GM12878 (cell line): ENCODE measurements around the gene NCAPD2. TPM values are rescaled to one million over a fixed set of nuclear protein-coding genes. Genes with fewer than 3 reads are reported as not detected.

Experiments
- ATAC-seq: fragments of 200-7000 bp; cut with Tn5 transposase; 3 replicates; pipeline ENCODE4 v1.9.1; 2020; ENCODE audit warnings: mild to moderate bottlenecking, moderate library complexity
- BruUV-seq: library from RNA; stranded (reverse); fragments of 400-500 nt; replicated peaks from 2 replicates; lab custom pipeline; 2021; lab: Mats Ljungman, UMichigan
- CTCF ChIA-PET: fragments of 300-600 bp; sonication (Branson Sonifier 250); formaldehyde crosslinking; extraction: SDS; loops from one replicate; lab custom pipeline; 2021; ENCODE audit warnings: inconsistent platforms; lab: Yijun Ruan, JAX
- POLR2A ChIA-PET: fragments of 350-600 bp; formaldehyde crosslinking; extraction: SDS; loops from one replicate; lab custom pipeline; 2021; ENCODE audit warnings: inconsistent platforms; lab: Charles Lee
- RAD21 ChIA-PET: fragments of 300-600 bp; sonication (Branson Sonifier 250); formaldehyde crosslinking; loops from one replicate; lab custom pipeline; 2023; ENCODE audit warnings: antibody characterized with exemption; ENCODE audit not compliant: unreplicated experiment; lab: Charles Lee
- SMC1A ChIA-PET: fragments of 300-600 bp; sonication (Branson Sonifier 250); formaldehyde crosslinking; loops from one replicate; lab custom pipeline; 2023; ENCODE audit not compliant: unreplicated experiment, uncharacterized antibody; lab: Charles Lee
- DNase-seq: peaks from one replicate; pipeline ENCODE4 v3.0.0-alpha.2; 2011; ENCODE audit warnings: low read depth, low spot score
- FAIRE-seq: peaks from 3 replicates; lab custom pipeline; 2011; peaks lifted over from hg19 to GRCh38; lab: Jason Lieb, UNC
- H2AFZ ChIP-seq: 2 replicates; pipeline ENCODE4 v1.6.0; 2011; ENCODE audit warnings: low read depth, low read length, control low read depth; ENCODE audit not compliant: control insufficient read depth
- H3K27ac ChIP-seq: 2 replicates; pipeline ENCODE4 v1.5.1; 2011; ENCODE audit warnings: control low read depth; ENCODE audit not compliant: control insufficient read depth, insufficient read depth
- H3K27me3 ChIP-seq, 2 experiments: replicated peaks in 1 of 2; 2 replicates each; pipeline versions ENCODE4 v1.6.0 to v1.6.1; 2011; ENCODE audit warnings: low read length in 1 of 2; ENCODE audit not compliant: control insufficient read depth in 2 of 2, insufficient read depth in 2 of 2
- H3K36me3 ChIP-seq, 2 experiments: 2 replicates each; pipeline ENCODE4 v1.5.1; 2011; ENCODE audit warnings: low read length in 1 of 2; ENCODE audit not compliant: control insufficient read depth in 2 of 2, insufficient read depth in 2 of 2
- H3K4me1 ChIP-seq: 2 replicates; pipeline ENCODE4 v1.6.1; 2011; ENCODE audit warnings: mild to moderate bottlenecking, low read length, moderate library complexity, mixed read lengths; ENCODE audit not compliant: control insufficient read depth, insufficient read depth
- H3K4me2 ChIP-seq: 2 replicates; pipeline ENCODE4 v1.6.0; 2011; ENCODE audit warnings: control low read depth; ENCODE audit not compliant: control insufficient read depth, insufficient read depth
- H3K4me3 ChIP-seq: fragments of 200-600 bp; sonication (generic); 2 replicates; pipeline ENCODE4 v1.5.1; 2016
- H3K79me2 ChIP-seq: 2 replicates; pipeline ENCODE4 v1.6.0; 2011; ENCODE audit warnings: low read length; ENCODE audit not compliant: control insufficient read depth, insufficient read depth
- H3K9ac ChIP-seq: 2 replicates; pipeline ENCODE4 v1.8.0; 2011; ENCODE audit warnings: low read length, control low read depth, mixed read lengths; ENCODE audit not compliant: control insufficient read depth, insufficient read depth
- H3K9me3 ChIP-seq: replicated peaks from 3 replicates; pipeline ENCODE4 v1.5.1; 2011; ENCODE audit warnings: mild to moderate bottlenecking, low read length; ENCODE audit not compliant: control insufficient read depth, insufficient read depth
- H4K20me1 ChIP-seq: 2 replicates; pipeline ENCODE4 v1.6.0; 2011; ENCODE audit not compliant: control insufficient read depth, insufficient read depth
- DPF2 ChIP-seq: fragments of 450-650 bp; IDR thresholded peaks from 2 replicates; pipeline ENCODE4 v1.6.1; 2017; ENCODE audit warnings: mild to moderate bottlenecking
- SUPT20H ChIP-seq: IDR thresholded peaks from 2 replicates; pipeline ENCODE4 v1.6.1; 2011; ENCODE audit warnings: low read depth, mild to moderate bottlenecking, low read length, moderate library complexity, borderline replicate concordance; ENCODE audit not compliant: control insufficient read depth
- TCF3 ChIP-seq: IDR thresholded peaks from 2 replicates; pipeline ENCODE4 v1.6.1; 2012; ENCODE audit warnings: low read depth, mild to moderate bottlenecking, low read length, borderline replicate concordance; ENCODE audit not compliant: insufficient read depth
- ZBED1 ChIP-seq: IDR thresholded peaks from 2 replicates; pipeline ENCODE4 v1.6.1; 2016; ENCODE audit warnings: borderline replicate concordance
- WGBS: methylation state at CpG from one replicate; pipeline ENCODE4 v1.1.6; 2016; ENCODE audit warnings: low lambda C conversion rate; ENCODE audit not compliant: insufficient replicate concordance, insufficient coverage; ENCODE audit errors: missing lambda C conversion rate; 5-methylcytosine and 5-hydroxymethylcytosine counted together
- in situ Hi-C: fragments of 300-500 bp; cut with MboI; formaldehyde crosslinking; loops from 9 replicates; pipeline ENCODE4 v1.14.3; 2018; ENCODE audit warnings: mixed read lengths
- intact Hi-C: fragments of 100-400 bp; cut with micrococcal nuclease; formaldehyde crosslinking; loops from one replicate; pipeline ENCODE4 v1.14.2; 2022; ENCODE audit not compliant: unreplicated experiment
- polyA plus RNA-seq, 11 experiments: library from polyadenylated mRNA; depleted of rRNA in 4 of 11; unstranded in 6 of 11; stranded (reverse) in 5 of 11; fragments of >200 nt; fragmentation: Nextera tagmentation in 4 of 11; fragmentation: Illumina TruSeq in 1 of 11; extraction: Ambion mirVana in 4 of 11; extraction: Trizol in 1 of 11; gene quantifications; 1 replicate in 1 of 11; 2 replicates in 10 of 11; pipeline versions ENCODE4 v1.2.1 to v1.2.3, GENCODE V29; 2011 to 2016; ENCODE audit warnings: inconsistent platforms in 2 of 11, missing spikeins in 2 of 11, low read depth in 1 of 11
- total RNA-seq, 4 experiments: library from RNA; depleted of rRNA in 3 of 4; stranded (reverse); fragments of >200 nt in 3 of 4; fragmentation: Illumina TruSeq in 1 of 4; extraction: Trizol in 1 of 4; gene quantifications; 2 replicates each; pipeline versions ENCODE4 v1.2.1 to v1.2.3, GENCODE V29; 2013 to 2021
- TF ChIP-seq, protein P1 (sequence below): fragments of 450-650 bp; conservative IDR thresholded peaks from 2 replicates; pipeline ENCODE4 v1.6.1; 2017; ENCODE audit warnings: mild to moderate bottlenecking, moderate library complexity

NCAPD2 gene
- total and polyA plus RNA-seq, 10 of the 15 experiments (the other 5 are each of a cell fraction or from before 2014, with no cell fraction given), result 24.2 to 160 (median 110) TPM

DNA sequence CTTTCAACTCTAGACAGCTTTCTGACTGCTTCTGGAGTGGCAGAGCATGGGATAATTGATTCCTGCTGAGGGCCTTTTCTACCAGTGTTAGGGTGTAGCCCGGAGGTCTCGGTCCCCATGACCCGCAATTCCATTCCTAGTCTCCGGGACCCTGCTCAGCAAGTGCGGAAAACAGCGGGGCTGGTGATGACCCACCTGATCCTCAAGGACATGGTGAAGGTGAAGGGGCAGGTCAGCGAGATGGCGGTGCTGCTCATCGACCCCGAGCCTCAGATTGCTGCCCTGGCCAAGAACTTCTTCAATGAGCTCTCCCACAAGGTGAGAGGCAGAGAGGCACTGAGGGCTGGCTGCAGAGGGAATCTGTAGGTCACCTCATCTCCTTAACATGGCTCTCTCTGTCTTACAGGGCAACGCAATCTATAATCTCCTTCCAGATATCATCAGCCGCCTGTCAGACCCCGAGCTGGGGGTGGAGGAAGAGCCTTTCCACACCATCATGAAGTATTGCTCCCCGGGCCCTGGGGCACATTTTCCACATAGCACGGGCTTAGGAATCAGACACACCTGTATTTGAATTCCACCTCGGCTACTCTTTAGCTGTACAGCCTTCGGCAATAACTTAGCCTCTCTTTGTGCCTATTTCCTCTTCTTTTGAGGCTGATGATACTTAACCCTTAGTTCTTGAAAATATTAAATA is 34.8 kb downstream of the NCAPD2 start:
- FAIRE-seq (no peak), DNase-seq (no peak), ATAC-seq (no peak)
- ChIA-PET SMC1A (interaction anchor here (1.1 to 1.2 kb wide), 2 partner anchors 9 to 44 kb away, joined by 3 to 6 read pairs; no protein-coding TSS in a partner anchor), CTCF (interaction anchor here (1.1 to 2.1 kb wide), 3 partner anchors 9 to 225 kb away, joined by 3 to 11 read pairs (median 3); partner anchors contain the start of gene MLF2), RAD21 (interaction anchor here (0.6 kb wide), 1 partner anchor 100 kb away, joined by 3 read pairs; no protein-coding TSS in a partner anchor), POLR2A (interaction anchor here (0.7 to 0.8 kb wide), 2 partner anchors 10 to 14 kb away, joined by 3 read pairs; no protein-coding TSS in a partner anchor)
- BruUV-seq, result no TSS peak
- H3K36me3 ChIP-seq, result peaks cover 64 to 66% of the 10 kb centered on the region in 2 experiments
- H3K79me2 ChIP-seq, result peaks cover 24% of the 10 kb centered on the region
- no peak overlapping the region for H3K9ac ChIP-seq
- H3K9me3 ChIP-seq, result no peaks in the 10 kb centered on the region
- TF ChIP-seq ZBED1 (no peak), DPF2 (no peak), TCF3 (no peak), SUPT20H (no peak)
- TF ChIP-seq, protein P1, sequence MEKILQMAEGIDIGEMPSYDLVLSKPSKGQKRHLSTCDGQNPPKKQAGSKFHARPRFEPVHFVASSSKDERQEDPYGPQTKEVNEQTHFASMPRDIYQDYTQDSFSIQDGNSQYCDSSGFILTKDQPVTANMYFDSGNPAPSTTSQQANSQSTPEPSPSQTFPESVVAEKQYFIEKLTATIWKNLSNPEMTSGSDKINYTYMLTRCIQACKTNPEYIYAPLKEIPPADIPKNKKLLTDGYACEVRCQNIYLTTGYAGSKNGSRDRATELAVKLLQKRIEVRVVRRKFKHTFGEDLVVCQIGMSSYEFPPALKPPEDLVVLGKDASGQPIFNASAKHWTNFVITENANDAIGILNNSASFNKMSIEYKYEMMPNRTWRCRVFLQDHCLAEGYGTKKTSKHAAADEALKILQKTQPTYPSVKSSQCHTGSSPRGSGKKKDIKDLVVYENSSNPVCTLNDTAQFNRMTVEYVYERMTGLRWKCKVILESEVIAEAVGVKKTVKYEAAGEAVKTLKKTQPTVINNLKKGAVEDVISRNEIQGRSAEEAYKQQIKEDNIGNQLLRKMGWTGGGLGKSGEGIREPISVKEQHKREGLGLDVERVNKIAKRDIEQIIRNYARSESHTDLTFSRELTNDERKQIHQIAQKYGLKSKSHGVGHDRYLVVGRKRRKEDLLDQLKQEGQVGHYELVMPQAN, result no peak
- H2AFZ ChIP-seq, result no peak overlapping the region
- H4K20me1 ChIP-seq, result no peaks in the 10 kb centered on the region
- H3K4me1 ChIP-seq, result peaks cover 6% of the 10 kb centered on the region; the same call in 1 of the 2 replicates
- 98% methylated on average over 17 of the region's 17 CpGs for WGBS
- no peak overlapping the region for H3K4me3 ChIP-seq
- no peak overlapping the region for H3K27ac ChIP-seq
- no peak overlapping the region for H3K4me2 ChIP-seq
- intact Hi-C loops, result no loop called here
- in situ Hi-C loops, result no loop called here
- no peaks in the 10 kb centered on the region for H3K27me3 ChIP-seq
